Transverse colon (tissue), 4 donors: ENCODE measurements around the gene TXNL4B. TPM values are rescaled to one million over a fixed set of nuclear protein-coding genes. Genes with fewer than 3 reads are reported as not detected.

Experiments
- DNase-seq: peaks from one replicate; pipeline ENCODE4 v3.0.0-alpha.2; 2019
- H3K27ac ChIP-seq, 4 donors: fragments of 200-600 bp; sonication (generic); 2 replicates each; pipeline ENCODE4 v1.5.1; 2016 to 2018; ENCODE audit warnings: inconsistent platforms in 4 of 4
- H3K27me3 ChIP-seq: fragments of 200-600 bp; sonication (generic); 2 replicates; pipeline ENCODE4 v1.5.1; 2017; ENCODE audit warnings: inconsistent platforms
- H3K36me3 ChIP-seq, 4 donors: fragments of 200-600 bp; sonication (generic); 2 replicates each; pipeline ENCODE4 v1.5.1; 2017 to 2019; ENCODE audit warnings: inconsistent platforms in 4 of 4
- H3K4me1 ChIP-seq, 4 donors: fragments of 200-600 bp; sonication (generic); 2 replicates each; pipeline ENCODE4 v1.5.1; 2017 to 2020; ENCODE audit warnings: inconsistent platforms in 4 of 4
- H3K4me3 ChIP-seq, 4 donors: fragments of 200-600 bp; sonication (generic); 1 replicate in 1 of 4; 2 replicates in 3 of 4; pipeline versions ENCODE4 v1.5.1 to v1.6.1; 2017 to 2019; ENCODE audit warnings: inconsistent platforms in 4 of 4
- H3K9me3 ChIP-seq, 2 donors: fragments of 200-600 bp; sonication (generic); 2 replicates each; pipeline ENCODE4 v1.5.1; 2017 to 2019; ENCODE audit warnings: inconsistent platforms in 2 of 2
- EP300 ChIP-seq: sonication (generic); formaldehyde crosslinking; IDR thresholded peaks from one replicate; pipeline ENCODE4 v1.6.1; 2017; ENCODE audit warnings: antibody characterized with exemption, low read depth
- POLR2A ChIP-seq: fragments of 450-650 bp; IDR thresholded peaks from one replicate; pipeline ENCODE4 v1.6.1; 2016; ENCODE audit warnings: antibody characterized with exemption, mild to moderate bottlenecking, moderate library complexity
- POLR2AphosphoS5 ChIP-seq, 3 donors: sonication (generic); formaldehyde crosslinking; IDR thresholded peaks; one replicate each; pipeline ENCODE4 v1.6.1; 2016; ENCODE audit warnings: antibody characterized with exemption in 3 of 3
- WGBS, 2 donors: methylation state at CpG; one replicate each; pipeline ENCODE4 v1.1.5; 2018; ENCODE audit warnings: low coverage in 1 of 2; 5-methylcytosine and 5-hydroxymethylcytosine counted together
- in situ Hi-C, 4 donors: fragments of 200-750 bp; cut with MboI; loops; one replicate each; pipeline versions ENCODE4 v1.15.0 to v1.15.1; 2017; ENCODE audit warnings: low sequenced_read_pairs in 3 of 4, low pct_ligation_motif_present in 1 of 4, low pct_unique_long_range_greater_than_20kb in 1 of 4
- intact Hi-C: fragments of 100-400 bp; cut with DNase I; formaldehyde crosslinking; loops from one replicate; pipeline ENCODE4 v1.15.1; 2023; ENCODE audit warnings: low total_unique reads
- total RNA-seq, 4 donors: library from RNA; depleted of rRNA; stranded (reverse); fragments of >200 nt; gene quantifications; one replicate each; pipeline ENCODE4 v1.1.0, GENCODE V29; 2016
- TF ChIP-seq, protein P1 (sequence below), 5 experiments: fragments of 200-600 bp in 3 of 5; fragments of 450-650 bp in 2 of 5; sonication (generic) in 3 of 5; IDR thresholded peaks; 1 replicate in 2 of 5; 2 replicates in 3 of 5; pipeline ENCODE4 v1.5.1; 2016 to 2017; ENCODE audit warnings: antibody characterized with exemption in 5 of 5, inconsistent platforms in 3 of 5, mild to moderate bottlenecking in 2 of 5, moderate library complexity in 1 of 5

Gene TXNL4B
- total RNA-seq, 4 donors from 2014 or later = 9.8 to 23.9 (median 12.8) TPM

DNA sequence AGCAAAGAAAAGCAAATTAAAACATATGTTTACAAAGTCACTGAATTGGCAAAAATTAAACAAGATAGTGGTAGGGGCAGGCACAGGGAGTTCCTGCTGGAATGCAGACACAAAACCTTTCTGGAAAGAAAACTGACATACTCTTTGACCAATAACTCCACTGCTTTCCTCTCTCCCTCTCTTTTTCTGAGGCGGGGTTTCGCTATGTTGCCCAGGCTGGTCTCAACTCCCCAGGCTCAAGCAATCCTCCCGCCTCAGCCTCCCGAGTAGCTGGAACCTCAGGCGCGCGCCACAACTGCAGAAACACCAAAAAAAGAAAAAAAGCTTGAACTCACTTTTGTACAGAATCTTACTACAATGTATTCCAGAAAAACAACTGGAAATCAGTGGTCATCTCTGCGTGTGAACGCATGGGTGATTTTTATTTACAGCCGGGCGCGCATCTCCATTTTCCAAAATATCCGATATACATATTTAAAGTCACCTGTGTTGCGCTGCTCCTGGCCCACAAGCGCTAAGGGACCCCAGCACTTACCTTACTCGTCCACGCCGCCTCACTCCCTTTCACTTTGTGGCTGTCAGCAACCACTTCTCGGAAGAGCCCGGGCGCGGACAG is 480 bp downstream of the TXNL4B start:
- Histone ChIP-seq H3K27me3 (no peaks in the 10 kb centered on the region), H3K4me3 (peak overlapping the region; percentile 66 to 92 (median 86)), H3K27ac (peak overlapping the region; percentile 87 to 94 (median 92)), H3K4me1 (peaks cover 17 to 36% (median 29%) of the 10 kb centered on the region in 4 donors), H3K9me3 (no peaks in the 10 kb centered on the region), H3K36me3 (peaks cover 0 to 33% (median 16%) of the 10 kb centered on the region in 4 donors)
- in situ Hi-C loops (no loop called here), intact Hi-C loops (no loop called here)
- 1 to 2% methylated on average over 11 to 22 of the region's 22 CpGs for WGBS, 2 donors
- DNase-seq = no peak
- TF ChIP-seq POLR2A = no peak
- TF ChIP-seq EP300 = no peak
- no peak for TF ChIP-seq POLR2AphosphoS5 (IDR thresholded peaks at IDR 0.05)
- TF ChIP-seq, protein P1, sequence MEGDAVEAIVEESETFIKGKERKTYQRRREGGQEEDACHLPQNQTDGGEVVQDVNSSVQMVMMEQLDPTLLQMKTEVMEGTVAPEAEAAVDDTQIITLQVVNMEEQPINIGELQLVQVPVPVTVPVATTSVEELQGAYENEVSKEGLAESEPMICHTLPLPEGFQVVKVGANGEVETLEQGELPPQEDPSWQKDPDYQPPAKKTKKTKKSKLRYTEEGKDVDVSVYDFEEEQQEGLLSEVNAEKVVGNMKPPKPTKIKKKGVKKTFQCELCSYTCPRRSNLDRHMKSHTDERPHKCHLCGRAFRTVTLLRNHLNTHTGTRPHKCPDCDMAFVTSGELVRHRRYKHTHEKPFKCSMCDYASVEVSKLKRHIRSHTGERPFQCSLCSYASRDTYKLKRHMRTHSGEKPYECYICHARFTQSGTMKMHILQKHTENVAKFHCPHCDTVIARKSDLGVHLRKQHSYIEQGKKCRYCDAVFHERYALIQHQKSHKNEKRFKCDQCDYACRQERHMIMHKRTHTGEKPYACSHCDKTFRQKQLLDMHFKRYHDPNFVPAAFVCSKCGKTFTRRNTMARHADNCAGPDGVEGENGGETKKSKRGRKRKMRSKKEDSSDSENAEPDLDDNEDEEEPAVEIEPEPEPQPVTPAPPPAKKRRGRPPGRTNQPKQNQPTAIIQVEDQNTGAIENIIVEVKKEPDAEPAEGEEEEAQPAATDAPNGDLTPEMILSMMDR (IDR thresholded peaks at IDR 0.05) = no peak

DNA sequence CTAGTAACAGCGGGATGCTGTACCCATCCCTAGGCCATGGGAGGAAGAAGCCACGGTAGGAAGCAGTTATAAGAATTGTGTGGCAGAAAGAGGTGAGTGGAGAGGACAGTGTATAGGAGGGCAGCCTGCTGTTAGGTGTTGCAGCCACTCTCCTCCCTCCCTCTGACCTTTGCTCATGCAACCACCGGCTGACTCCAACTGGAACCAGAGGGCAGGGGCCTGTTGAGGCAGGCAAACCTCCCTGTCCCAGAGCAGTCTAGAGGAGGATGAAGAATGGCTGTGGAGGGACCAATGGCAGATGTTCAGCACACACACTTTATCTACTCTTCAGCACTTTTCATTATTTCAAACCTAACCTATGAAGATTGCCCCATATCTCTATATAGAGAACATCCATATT is 2.2 kb downstream of the TXNL4B start:
- 64 to 70% methylated on average over 3 of the region's 3 CpGs for WGBS, 2 donors
- DNase-seq = no peak
- peaks cover 0 to 34% (median 16%) of the 10 kb centered on the region in 4 donors for H3K36me3 ChIP-seq
- H3K9me3 ChIP-seq = no peaks in the 10 kb centered on the region
- in situ Hi-C loops (no loop called here), intact Hi-C loops (no loop called here)
- H3K4me1 ChIP-seq = peaks cover 17 to 36% (median 29%) of the 10 kb centered on the region in 4 donors
- H3K27ac ChIP-seq = no peak overlapping the region
- no peaks in the 10 kb centered on the region for H3K27me3 ChIP-seq
- TF ChIP-seq, protein P1 (IDR thresholded peaks at IDR 0.05) = no peak
- TF ChIP-seq POLR2AphosphoS5 (IDR thresholded peaks at IDR 0.05) = no peak
- TF ChIP-seq EP300 = no peak
- TF ChIP-seq POLR2A = no peak
- no peak overlapping the region for H3K4me3 ChIP-seq

DNA sequence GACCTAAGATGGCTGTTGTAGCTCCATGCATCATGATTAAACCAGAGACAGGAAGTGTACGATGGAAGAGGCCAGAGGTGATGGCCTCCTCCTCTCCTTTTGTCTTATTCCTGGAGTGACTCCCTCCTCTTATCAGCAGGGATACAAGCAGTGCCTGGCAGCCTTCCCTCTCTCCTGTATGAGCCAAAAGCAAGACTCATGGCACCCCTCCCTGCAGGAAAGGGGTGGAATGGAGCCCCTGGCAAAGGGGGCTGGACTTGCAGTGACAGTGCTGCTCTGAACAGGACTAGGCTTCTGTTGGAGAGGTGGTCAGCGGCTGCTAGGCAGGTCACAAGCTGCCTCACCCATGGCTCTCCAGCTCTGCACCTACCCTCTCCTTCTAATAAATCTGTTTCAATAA is 8.4 kb downstream of the TXNL4B start:
- H3K36me3 ChIP-seq = peaks cover 0 to 52% (median 21%) of the 10 kb centered on the region in 4 donors
- no peak overlapping the region for H3K27ac ChIP-seq
- in situ Hi-C loops = no loop called here
- H3K27me3 ChIP-seq = no peaks in the 10 kb centered on the region
- DNase-seq = no peak
- H3K9me3 ChIP-seq = no peaks in the 10 kb centered on the region
- H3K4me3 ChIP-seq = no peak overlapping the region
- no peaks in the 10 kb centered on the region for H3K4me1 ChIP-seq
- intact Hi-C loops = no loop called here
- WGBS, 2 donors = 97 to 100% methylated on average over 1 to 2 of the region's 2 CpGs
- TF ChIP-seq POLR2A = no peak

DNA sequence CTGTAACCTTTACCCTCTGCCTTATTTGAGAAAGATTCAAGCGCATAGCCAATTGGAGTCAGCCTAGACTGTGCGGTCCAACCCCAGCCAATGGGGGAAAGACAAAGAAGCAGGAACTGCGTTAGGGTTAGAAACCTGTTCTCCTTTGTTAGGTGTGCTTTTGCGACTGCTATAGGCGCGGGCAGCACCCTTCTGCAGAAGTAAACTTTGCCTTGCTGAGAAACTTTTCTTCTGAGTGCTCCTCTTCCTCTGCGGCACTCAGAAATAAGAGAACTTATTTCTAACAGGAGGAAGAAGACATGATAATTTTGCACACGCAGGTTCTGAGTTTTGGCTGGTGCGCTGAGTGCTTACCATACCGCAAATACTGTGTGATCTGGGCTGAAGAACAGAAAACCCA is 9.0 kb downstream of the TXNL4B start:
- in situ Hi-C loops = no loop called here
- 97 to 99% methylated on average over 10 of the region's 10 CpGs for WGBS, 2 donors
- no peak for DNase-seq
- Histone ChIP-seq H3K9me3 (no peaks in the 10 kb centered on the region), H3K27me3 (no peaks in the 10 kb centered on the region), H3K4me1 (no peaks in the 10 kb centered on the region), H3K36me3 (peaks cover 0 to 48% (median 18%) of the 10 kb centered on the region in 4 donors), H3K4me3 (no peak overlapping the region), H3K27ac (no peak overlapping the region)
- intact Hi-C loops = no loop called here
- TF ChIP-seq POLR2AphosphoS5 (IDR thresholded peaks at IDR 0.05) (no peak), EP300 (no peak), POLR2A (no peak)
- TF ChIP-seq, protein P1 (IDR thresholded peaks at IDR 0.05) = no peak
